Mesenchymal stem cell (in vitro differentiated cells and primary cell): Measurements from ENCODE around the gene RBMXL2.

Source experiments
- DNase-seq: peaks from one replicate; pipeline ENCODE4 v3.0.0-alpha.2; 2013
- H2AFZ ChIP-seq: one replicate; pipeline ENCODE4 v1.6.1; 2013; ENCODE audit warnings: low read depth, mild to moderate bottlenecking, control low read depth, inconsistent platforms, low read length, moderate library complexity
- H2AK5ac ChIP-seq: 2 replicates; pipeline ENCODE4 v1.6.1; 2013; ENCODE audit warnings: low read length, moderate library complexity, mild to moderate bottlenecking, inconsistent platforms; ENCODE audit not compliant: severe bottlenecking
- H2BK120ac ChIP-seq: one replicate; pipeline ENCODE4 v1.6.1; 2013; ENCODE audit warnings: low read depth, mild to moderate bottlenecking, inconsistent platforms, low read length, moderate library complexity
- H2BK12ac ChIP-seq, 2 experiments: one replicate each; pipeline ENCODE4 v1.6.1; 2013; ENCODE audit warnings: inconsistent platforms in 2 of 2, low read length in 2 of 2, mild to moderate bottlenecking in 2 of 2, moderate library complexity in 2 of 2, control low read depth in 1 of 2
- H2BK15ac ChIP-seq: one replicate; pipeline ENCODE4 v1.6.1; 2013; ENCODE audit warnings: mild to moderate bottlenecking, low read depth, inconsistent platforms; ENCODE audit not compliant: poor library complexity, severe bottlenecking
- H2BK5ac ChIP-seq: 2 replicates; pipeline ENCODE4 v1.6.1; 2013; ENCODE audit warnings: low read depth, mild to moderate bottlenecking, low read length, control low read depth, inconsistent platforms; ENCODE audit not compliant: poor library complexity, severe bottlenecking
- H3K14ac ChIP-seq, 2 experiments: one replicate each; pipeline ENCODE4 v1.6.1; 2013; ENCODE audit warnings: inconsistent platforms in 2 of 2, low read length in 2 of 2, control low read depth in 1 of 2, mild to moderate bottlenecking in 1 of 2, moderate library complexity in 1 of 2
- H3K18ac ChIP-seq, 2 experiments: one replicate each; pipeline ENCODE4 v1.6.1; 2013; ENCODE audit warnings: inconsistent platforms in 2 of 2, low read length in 2 of 2, control low read depth in 1 of 2, low read depth in 1 of 2, mild to moderate bottlenecking in 1 of 2
- H3K23ac ChIP-seq, 2 experiments: one replicate each; pipeline ENCODE4 v1.6.1; 2013; ENCODE audit warnings: inconsistent platforms in 2 of 2, low read length in 2 of 2, mild to moderate bottlenecking in 2 of 2, moderate library complexity in 2 of 2, control low read depth in 1 of 2
- H3K27ac ChIP-seq: 2 replicates; pipeline ENCODE4 v1.5.1; 2013; ENCODE audit warnings: mild to moderate bottlenecking, moderate library complexity, low read length, control low read depth, inconsistent platforms; ENCODE audit not compliant: poor library complexity, severe bottlenecking
- H3K27me3 ChIP-seq, 2 experiments: 2 replicates each; pipeline versions ENCODE4 v1.6.1 to v1.7.0; 2013; ENCODE audit warnings: low read length in 2 of 2, mild to moderate bottlenecking in 2 of 2, moderate library complexity in 2 of 2, control low read depth in 1 of 2, inconsistent platforms in 1 of 2; ENCODE audit not compliant: control insufficient read depth in 1 of 2, insufficient read depth in 1 of 2
- H3K36me3 ChIP-seq, 2 experiments: 2 replicates each; pipeline versions ENCODE4 v1.6.1 to v1.7.0; 2013; ENCODE audit warnings: low read length in 2 of 2, control low read depth in 1 of 2, inconsistent platforms in 1 of 2, low read depth in 1 of 2, mild to moderate bottlenecking in 1 of 2; ENCODE audit not compliant: insufficient read depth in 2 of 2, control insufficient read depth in 1 of 2
- H3K4ac ChIP-seq, 2 experiments: one replicate each; pipeline ENCODE4 v1.6.1; 2013; ENCODE audit warnings: inconsistent platforms in 2 of 2, low read length in 2 of 2, mild to moderate bottlenecking in 2 of 2, moderate library complexity in 2 of 2, control low read depth in 1 of 2, low read depth in 1 of 2
- H3K4me1 ChIP-seq: 2 replicates; pipeline ENCODE4 v1.6.1; 2013; ENCODE audit warnings: low read depth, low read length, control low read depth; ENCODE audit not compliant: control insufficient read depth, insufficient read depth
- H3K4me2 ChIP-seq: 2 replicates; pipeline ENCODE4 v1.6.1; 2013; ENCODE audit warnings: low read length, mild to moderate bottlenecking, inconsistent platforms; ENCODE audit not compliant: poor library complexity, severe bottlenecking
- H3K4me3 ChIP-seq, 2 experiments: 2 replicates each; pipeline versions ENCODE4 v1.5.1 to v1.7.0; 2013; ENCODE audit warnings: low read length in 2 of 2, mild to moderate bottlenecking in 2 of 2, control low read depth in 1 of 2, low read depth in 1 of 2; ENCODE audit not compliant: insufficient read depth in 1 of 2
- H3K79me1 ChIP-seq: replicated peaks from 2 replicates; pipeline ENCODE4 v1.6.1; 2013; ENCODE audit warnings: mild to moderate bottlenecking, control low read depth, low read length, inconsistent platforms; ENCODE audit not compliant: poor library complexity, severe bottlenecking
- H3K9ac ChIP-seq: 2 replicates; pipeline ENCODE4 v1.7.0; 2013; ENCODE audit warnings: mild to moderate bottlenecking, low read length, moderate library complexity
- H3K9me3 ChIP-seq: 2 replicates; pipeline ENCODE4 v1.7.0; 2013; ENCODE audit warnings: mild to moderate bottlenecking, low read length; ENCODE audit not compliant: control insufficient read depth
- H4K8ac ChIP-seq: one replicate; pipeline ENCODE4 v1.6.1; 2013; ENCODE audit warnings: inconsistent platforms, mild to moderate bottlenecking, low read length, moderate library complexity
- H4K91ac ChIP-seq: one replicate; pipeline ENCODE4 v1.6.1; 2013; ENCODE audit warnings: mild to moderate bottlenecking, low read length, inconsistent platforms
- whole genome bisulfite sequencing: methylation state at CpG from one replicate; pipeline ENCODE4 v1.1.7; 2013; ENCODE audit warnings: mixed read lengths; 5-methylcytosine and 5-hydroxymethylcytosine counted together

Gene RBMXL2

GRCh38 chr11:7089328-7090251 lies 792 bp downstream of the RBMXL2 start:
- H2AFZ ChIP-seq, result no peak overlapping the region
- H3K79me1 ChIP-seq, result no peaks in the 10 kb centered on the region
- H3K4me2 ChIP-seq, result no peak overlapping the region
- no peak overlapping the region for H2BK5ac ChIP-seq
- H2AK5ac ChIP-seq, result no peak overlapping the region
- H3K18ac ChIP-seq, result no peak overlapping the region
- no peak overlapping the region for H3K9ac ChIP-seq
- H3K27me3 ChIP-seq, result peaks cover 0 to 16% of the 10 kb centered on the region in 2 experiments
- peak overlapping the region; percentile 39 for H4K91ac ChIP-seq
- H3K4me1 ChIP-seq, result no peaks in the 10 kb centered on the region
- no peak overlapping the region for H4K8ac ChIP-seq
- H2BK15ac ChIP-seq, result no peak overlapping the region
- H3K14ac ChIP-seq, result no peak overlapping the region
- no peak overlapping the region for H3K4ac ChIP-seq
- H2BK12ac ChIP-seq, result no peak overlapping the region
- H3K9me3 ChIP-seq, result no peaks in the 10 kb centered on the region
- no peaks in the 10 kb centered on the region for H3K36me3 ChIP-seq
- no peak overlapping the region for H2BK120ac ChIP-seq
- H3K27ac ChIP-seq, result no peak overlapping the region
- WGBS, result 97% methylated on average over 95 of the region's 111 CpGs
- DNase-seq, result no peak
- no peak overlapping the region for H3K4me3 ChIP-seq
- H3K23ac ChIP-seq, result peak overlapping the region in 1 of 2 experiments; percentile 50

GRCh38 chr11:7098235-7098832 lies 9.5 kb downstream of the RBMXL2 start:
- no peaks in the 10 kb centered on the region for H3K9me3 ChIP-seq
- H3K18ac ChIP-seq, result no peak overlapping the region

GRCh38 chr11:7115780-7116179 lies 27.0 kb downstream of the RBMXL2 start:
- no peaks in the 10 kb centered on the region for H3K4me1 ChIP-seq
- WGBS, result no CpG with 5 or more reads among the region's 1 CpG
- no peak overlapping the region for H2AFZ ChIP-seq

More at GRCh38 chr11:7098235-7098832, 9.5 kb downstream of the RBMXL2 start:
- Histone ChIP-seq H3K27ac (no peak overlapping the region), H3K4me2 (no peak overlapping the region), H2BK5ac (no peak overlapping the region), H3K9ac (no peak overlapping the region), H2BK12ac (no peak overlapping the region), H3K14ac (no peak overlapping the region), H2AK5ac (no peak overlapping the region), H3K27me3 (peaks cover 0 to 21% of the 10 kb centered on the region in 2 experiments), H2BK15ac (no peak overlapping the region), H3K79me1 (no peaks in the 10 kb centered on the region), H2BK120ac (no peak overlapping the region), H3K4me1 (no peaks in the 10 kb centered on the region), H3K23ac (no peak overlapping the region), H4K8ac (no peak overlapping the region), H3K36me3 (no peaks in the 10 kb centered on the region), H2AFZ (no peak overlapping the region), H3K4me3 (no peak overlapping the region), H3K4ac (no peak overlapping the region), H4K91ac (no peak overlapping the region)
- 0% methylated on average over 2 of the region's 2 CpGs for WGBS
- peak; percentile 65 for DNase-seq

GRCh38 chr11:7116370-7116769 lies 27.6 kb downstream of the RBMXL2 start:
- 100% methylated on average over 2 of the region's 3 CpGs for WGBS
- H3K79me1 ChIP-seq, result no peaks in the 10 kb centered on the region
- no peak overlapping the region for H3K14ac ChIP-seq
- H3K27me3 ChIP-seq, result peaks cover 3 to 5% of the 10 kb centered on the region in 2 experiments
- no peak overlapping the region for H2BK12ac ChIP-seq
- H2BK5ac ChIP-seq, result no peak overlapping the region
- H3K23ac ChIP-seq, result no peak overlapping the region
- no peak overlapping the region for H3K4ac ChIP-seq
- no peak overlapping the region for H3K18ac ChIP-seq
- H3K9me3 ChIP-seq, result no peaks in the 10 kb centered on the region
- H4K91ac ChIP-seq, result no peak overlapping the region
- no peak overlapping the region for H2AFZ ChIP-seq
- no peak overlapping the region for H3K27ac ChIP-seq
- H4K8ac ChIP-seq, result no peak overlapping the region
- no peaks in the 10 kb centered on the region for H3K36me3 ChIP-seq
- H3K4me3 ChIP-seq, result no peak overlapping the region
- no peak overlapping the region for H2BK120ac ChIP-seq
- no peak for DNase-seq
- no peak overlapping the region for H3K4me2 ChIP-seq
- no peak overlapping the region for H2AK5ac ChIP-seq
- H3K4me1 ChIP-seq, result no peaks in the 10 kb centered on the region
- H3K9ac ChIP-seq, result no peak overlapping the region
- no peak overlapping the region for H2BK15ac ChIP-seq

More at GRCh38 chr11:7115780-7116179, 27.0 kb downstream of the RBMXL2 start:
- Histone ChIP-seq H2BK120ac (no peak overlapping the region), H3K23ac (no peak overlapping the region), H4K91ac (no peak overlapping the region), H3K4me3 (no peak overlapping the region), H3K4me2 (no peak overlapping the region), H3K4ac (no peak overlapping the region), H2BK12ac (no peak overlapping the region), H2AK5ac (no peak overlapping the region), H2BK15ac (no peak overlapping the region), H3K36me3 (no peaks in the 10 kb centered on the region), H3K9me3 (no peaks in the 10 kb centered on the region), H4K8ac (no peak overlapping the region), H3K27ac (no peak overlapping the region), H3K9ac (no peak overlapping the region), H3K27me3 (peaks cover 3 to 5% of the 10 kb centered on the region in 2 experiments), H3K18ac (no peak overlapping the region), H2BK5ac (no peak overlapping the region), H3K14ac (no peak overlapping the region), H3K79me1 (no peaks in the 10 kb centered on the region)
- no peak for DNase-seq
